DMS153 treated with DMSO at 0.1 percent for 48 hours (cell line): ENCODE data around the gene NDUFS2.
"Not testable (repeated sequence)": the region's sequence is repeated elsewhere in the genome, so short reads cannot be mapped to it uniquely, and the experiment has no call there.

ENCODE experiments used
- DNase-seq: peaks from one replicate; lab custom pipeline; 2025; ENCODE audit not compliant: unreplicated experiment; lab: John Stamatoyannopoulos, UW

Gene NDUFS2

GRCh38 chr1:161242313-161242712, 40.1 kb downstream of the NDUFS2 start:
- no peak for DNase-seq

- DNase-seq, result no peak
Observed at GRCh38 chr1:161244888-161245287, 42.7 kb downstream of the NDUFS2 start.

DNA sequence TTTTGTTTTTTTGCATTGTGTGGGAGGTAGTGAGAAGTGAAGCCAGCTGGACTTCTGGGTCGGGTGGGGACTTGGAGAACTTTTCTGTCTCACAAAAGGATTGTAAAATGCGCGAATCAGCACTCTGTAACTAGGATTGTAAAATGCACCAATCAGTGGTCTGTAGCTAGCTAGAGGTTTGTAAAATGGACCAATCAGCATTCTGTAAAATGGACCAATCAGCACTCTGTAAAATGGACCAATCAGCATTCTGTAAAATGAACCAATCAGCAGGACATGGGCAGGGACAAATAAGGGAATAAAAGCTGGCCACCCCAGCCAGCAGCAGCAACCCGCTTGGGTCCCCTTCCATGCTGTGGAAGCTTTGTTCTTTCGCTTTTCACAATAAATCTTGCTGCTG, 47.9 kb downstream of the NDUFS2 start:
- not testable (repeated sequence) for DNase-seq

GRCh38 chr1:161250829-161251228, 48.7 kb downstream of the NDUFS2 start:
- DNase-seq, result no peak

- no peak for DNase-seq
Observed at GRCh38 chr1:161251579-161251978, 49.4 kb downstream of the NDUFS2 start.

- not testable (repeated sequence) for DNase-seq
Observed at GRCh38 chr1:161255302-161255701, 53.1 kb downstream of the NDUFS2 start.

- DNase-seq, result not testable (repeated sequence)
Observed at GRCh38 chr1:161255955-161256520, 53.9 kb downstream of the NDUFS2 start.

DNA sequence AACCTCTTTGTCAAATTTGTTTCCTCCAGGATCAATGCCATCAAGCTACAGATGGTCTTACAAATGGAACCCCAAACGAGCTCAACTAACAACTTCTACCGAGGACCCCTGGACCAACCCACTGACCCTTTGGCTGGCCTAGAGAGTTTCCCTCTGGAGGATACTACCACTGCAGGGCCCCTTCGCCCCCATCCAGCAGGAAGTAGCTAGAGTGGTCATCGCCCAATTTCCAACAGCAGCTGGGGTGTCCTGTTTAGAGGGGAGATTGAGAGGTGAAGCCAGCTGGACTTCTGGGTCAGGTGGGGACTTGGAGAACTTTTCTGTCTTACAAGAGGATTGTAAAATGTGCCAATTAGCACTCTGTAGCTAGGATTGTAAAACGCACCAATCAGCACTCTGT, 54.9 kb downstream of the NDUFS2 start:
- not testable (repeated sequence) for DNase-seq

DNA sequence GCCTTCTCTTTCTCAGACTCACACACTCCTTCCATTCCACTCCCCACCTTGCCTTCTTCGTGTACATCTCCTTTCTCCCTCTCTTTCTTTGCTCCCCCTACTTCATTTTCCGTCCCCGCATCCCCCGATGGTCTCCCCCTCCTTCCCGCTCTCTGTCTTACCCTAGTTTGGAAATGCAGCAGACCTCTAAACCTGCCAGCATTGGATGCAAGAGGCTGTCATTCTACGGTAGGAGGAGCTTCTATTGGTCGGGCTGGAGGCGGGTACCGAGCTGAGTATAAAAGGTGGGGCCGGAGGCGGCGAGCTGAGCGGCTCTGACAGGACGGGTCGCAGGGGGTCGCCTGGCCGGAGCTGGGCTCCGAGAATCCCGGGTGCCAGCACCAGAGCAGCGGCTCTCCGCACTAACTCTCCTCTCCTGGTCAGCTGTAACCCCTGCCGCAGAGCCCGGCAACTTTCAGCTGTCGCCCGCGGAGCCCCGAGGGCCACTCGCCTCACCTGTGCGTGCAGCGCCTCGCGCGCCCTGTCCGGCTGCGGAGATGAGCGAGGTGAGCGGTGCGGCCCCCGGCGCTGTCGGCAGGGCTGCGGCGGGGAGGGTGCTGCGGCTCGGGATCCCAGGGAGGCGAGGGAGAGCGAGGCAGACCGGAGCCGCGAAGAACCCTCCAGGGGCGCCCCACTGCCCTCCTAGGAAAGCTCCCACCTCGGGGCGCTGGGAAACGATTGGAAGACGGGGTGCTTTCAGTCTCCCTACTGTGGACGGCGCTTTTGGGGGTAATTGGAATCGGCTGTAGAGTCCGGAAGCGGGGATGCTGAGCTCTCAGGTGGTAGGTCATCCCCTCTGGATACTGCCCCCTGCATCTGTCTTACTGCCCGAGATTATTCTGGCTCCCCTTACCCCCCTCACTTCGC, 56.5 kb downstream of the NDUFS2 start, which contains the start of gene PCP4L1:
PCP4L1 (plus strand) TSS at position 307 of the 906 bp plus-strand sequence; CDS start at position 537, 230 bp downstream.
- DNase-seq, result no peak

- no peak for DNase-seq
Observed at GRCh38 chr1:161259345-161259702, 57.2 kb downstream of the NDUFS2 start.

GRCh38 chr1:161259765-161260164, 57.6 kb downstream of the NDUFS2 start:
- DNase-seq, result no peak

DNA sequence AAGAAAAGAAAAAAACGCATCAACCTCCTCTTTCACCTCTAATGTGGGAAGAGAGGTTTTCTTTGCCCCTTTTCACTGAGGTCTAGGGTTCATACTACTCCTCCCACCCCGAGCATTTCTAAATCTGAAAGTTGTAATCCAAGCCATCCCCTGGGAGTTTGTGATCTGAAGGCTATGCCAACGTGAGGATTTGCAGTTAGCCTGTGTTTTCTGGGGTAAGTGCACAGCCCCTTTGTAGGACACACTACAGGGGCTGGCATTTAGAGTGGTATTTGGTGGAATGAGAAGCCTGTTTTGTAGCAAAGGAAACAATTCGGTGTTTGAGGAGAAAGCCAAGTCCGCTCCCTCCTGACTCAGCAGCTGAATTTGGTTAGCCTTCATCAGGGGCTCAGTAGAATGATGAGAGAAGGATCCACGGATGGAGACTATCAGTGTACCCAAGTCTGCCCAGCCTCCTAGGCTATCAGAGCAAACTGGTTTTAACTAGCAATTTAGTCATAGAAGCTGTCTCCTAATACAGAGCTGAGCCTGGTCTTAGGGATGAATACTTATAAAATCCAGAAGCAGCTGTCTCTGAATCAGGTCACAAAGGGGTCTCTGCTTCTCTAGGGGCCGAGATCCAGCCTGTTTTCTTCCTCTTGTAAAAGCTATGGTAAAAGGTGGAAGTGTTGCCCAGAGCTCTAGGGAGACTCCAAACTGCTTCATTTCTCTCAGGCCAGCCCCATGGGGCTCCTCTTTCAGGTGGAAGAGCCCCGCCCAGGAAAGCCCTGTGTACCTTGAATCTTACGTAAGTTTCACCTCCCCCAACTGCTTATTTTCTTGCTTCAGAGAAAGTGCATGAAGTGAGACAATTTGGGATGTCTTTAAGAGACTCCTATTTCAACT, 58.5 kb downstream of the NDUFS2 start:
- DNase-seq, result no peak

DNA sequence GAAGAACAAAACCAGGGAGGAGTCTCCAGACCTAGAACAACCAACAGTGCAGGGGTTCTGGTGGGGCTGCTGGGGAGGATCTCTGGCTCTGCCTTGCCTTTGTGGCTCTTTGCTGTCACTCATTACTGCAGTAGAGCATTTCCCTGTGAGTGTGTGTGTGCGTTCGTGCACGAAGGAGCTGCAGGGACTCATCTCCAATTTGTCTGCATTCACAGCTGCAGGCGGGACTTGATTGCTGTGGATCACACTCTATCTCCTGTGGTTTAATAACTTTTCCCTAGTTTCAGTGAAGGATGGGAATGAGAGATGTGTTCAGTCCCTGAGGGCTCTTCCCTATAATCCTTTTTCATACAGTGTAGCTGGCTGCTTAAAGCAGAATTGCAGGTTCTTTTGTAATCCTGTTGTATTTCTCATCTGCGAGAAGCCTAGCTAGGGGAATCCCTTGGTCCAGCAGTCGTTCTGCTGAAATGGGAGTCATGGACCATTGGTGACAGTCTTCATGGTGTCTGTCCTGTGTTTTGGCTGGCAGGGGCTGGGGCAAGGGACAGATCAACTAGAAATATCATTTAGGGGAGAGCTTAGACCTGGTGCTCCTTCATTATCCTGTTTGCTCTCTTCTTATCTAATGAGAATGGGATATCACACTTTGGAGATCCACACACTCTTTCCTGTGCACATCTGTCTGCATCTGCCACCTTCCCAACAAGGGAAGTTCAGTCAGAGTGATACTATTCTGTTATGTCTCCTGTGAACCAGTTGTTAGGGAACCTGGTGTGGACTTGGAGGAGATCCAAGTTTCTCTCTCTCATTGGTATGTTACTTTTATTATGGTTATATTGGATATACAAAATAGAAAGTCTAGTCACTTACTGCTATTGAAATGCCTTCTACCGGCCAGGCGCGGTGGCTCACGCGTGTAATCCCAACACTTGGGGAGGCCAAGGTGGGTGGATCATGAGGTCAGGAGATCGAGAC, 59.4 kb downstream of the NDUFS2 start:
- no peak for DNase-seq
